WI38 (cell line): ENCODE measurements around the gene MLLT6.

ENCODE experiments used
- H3K4me3 ChIP-seq: 2 replicates; pipeline ENCODE4 v1.5.1; 2011; ENCODE audit warnings: low read depth, mild to moderate bottlenecking, control low read depth, low read length
- TF ChIP-seq, protein P1 (sequence below): IDR thresholded peaks from 2 replicates; pipeline ENCODE4 v1.5.1; 2012; ENCODE audit warnings: low read depth, mild to moderate bottlenecking, control low read depth, low read length

The MLLT6 gene

DNA sequence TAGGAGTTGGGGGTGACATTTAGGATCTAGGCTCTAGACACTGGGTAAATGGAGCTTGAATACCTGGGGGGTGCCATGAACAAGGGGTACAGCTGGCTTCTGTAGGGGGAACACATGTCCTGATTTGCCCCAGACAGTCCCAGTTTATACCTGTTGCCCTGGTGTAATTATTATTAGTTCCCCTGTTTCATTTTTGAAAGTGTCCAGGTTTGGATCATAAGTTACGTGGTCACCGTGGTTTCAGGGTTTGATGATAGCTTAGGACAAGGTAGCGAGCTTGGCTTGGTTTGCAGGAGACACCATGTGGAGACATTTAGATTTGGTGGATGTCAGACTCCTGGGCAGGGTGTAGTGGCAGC, 5.5 kb downstream of the MLLT6 start:
- no peak overlapping the region for H3K4me3 ChIP-seq
- TF ChIP-seq, protein P1, sequence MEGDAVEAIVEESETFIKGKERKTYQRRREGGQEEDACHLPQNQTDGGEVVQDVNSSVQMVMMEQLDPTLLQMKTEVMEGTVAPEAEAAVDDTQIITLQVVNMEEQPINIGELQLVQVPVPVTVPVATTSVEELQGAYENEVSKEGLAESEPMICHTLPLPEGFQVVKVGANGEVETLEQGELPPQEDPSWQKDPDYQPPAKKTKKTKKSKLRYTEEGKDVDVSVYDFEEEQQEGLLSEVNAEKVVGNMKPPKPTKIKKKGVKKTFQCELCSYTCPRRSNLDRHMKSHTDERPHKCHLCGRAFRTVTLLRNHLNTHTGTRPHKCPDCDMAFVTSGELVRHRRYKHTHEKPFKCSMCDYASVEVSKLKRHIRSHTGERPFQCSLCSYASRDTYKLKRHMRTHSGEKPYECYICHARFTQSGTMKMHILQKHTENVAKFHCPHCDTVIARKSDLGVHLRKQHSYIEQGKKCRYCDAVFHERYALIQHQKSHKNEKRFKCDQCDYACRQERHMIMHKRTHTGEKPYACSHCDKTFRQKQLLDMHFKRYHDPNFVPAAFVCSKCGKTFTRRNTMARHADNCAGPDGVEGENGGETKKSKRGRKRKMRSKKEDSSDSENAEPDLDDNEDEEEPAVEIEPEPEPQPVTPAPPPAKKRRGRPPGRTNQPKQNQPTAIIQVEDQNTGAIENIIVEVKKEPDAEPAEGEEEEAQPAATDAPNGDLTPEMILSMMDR, result no peak

DNA sequence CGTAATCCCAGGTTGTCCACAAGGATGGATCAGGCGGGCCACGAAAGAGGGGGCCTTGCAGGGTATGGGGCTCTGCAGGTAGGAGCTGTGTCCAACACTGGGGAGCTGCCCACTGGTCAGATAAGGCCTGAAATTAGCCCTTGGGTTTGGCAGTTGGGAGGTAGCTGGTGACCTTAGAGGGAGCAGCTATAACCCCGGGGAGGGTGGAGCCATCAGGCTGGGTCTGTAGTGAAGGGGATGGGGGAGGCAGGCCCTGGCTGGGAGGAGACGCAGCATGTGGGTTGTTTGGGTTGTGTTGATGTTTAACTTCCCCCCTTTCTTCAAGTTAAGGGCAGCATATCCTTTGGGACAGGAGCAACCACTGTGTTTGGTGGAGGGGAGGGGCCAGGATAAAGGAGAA, 5.9 kb downstream of the MLLT6 start:
- no peak overlapping the region for H3K4me3 ChIP-seq
- TF ChIP-seq, protein P1, result no peak

GRCh38 chr17:38711792-38712571, 6.9 kb downstream of the MLLT6 start:
- TF ChIP-seq, protein P1, result no peak

GRCh38 chr17:38712593-38712992, 7.5 kb downstream of the MLLT6 start:
- TF ChIP-seq, protein P1, result no peak
- no peak overlapping the region for H3K4me3 ChIP-seq

More at GRCh38 chr17:38711792-38712571, 6.9 kb downstream of the MLLT6 start:
- H3K4me3 ChIP-seq, result no peak overlapping the region

DNA sequence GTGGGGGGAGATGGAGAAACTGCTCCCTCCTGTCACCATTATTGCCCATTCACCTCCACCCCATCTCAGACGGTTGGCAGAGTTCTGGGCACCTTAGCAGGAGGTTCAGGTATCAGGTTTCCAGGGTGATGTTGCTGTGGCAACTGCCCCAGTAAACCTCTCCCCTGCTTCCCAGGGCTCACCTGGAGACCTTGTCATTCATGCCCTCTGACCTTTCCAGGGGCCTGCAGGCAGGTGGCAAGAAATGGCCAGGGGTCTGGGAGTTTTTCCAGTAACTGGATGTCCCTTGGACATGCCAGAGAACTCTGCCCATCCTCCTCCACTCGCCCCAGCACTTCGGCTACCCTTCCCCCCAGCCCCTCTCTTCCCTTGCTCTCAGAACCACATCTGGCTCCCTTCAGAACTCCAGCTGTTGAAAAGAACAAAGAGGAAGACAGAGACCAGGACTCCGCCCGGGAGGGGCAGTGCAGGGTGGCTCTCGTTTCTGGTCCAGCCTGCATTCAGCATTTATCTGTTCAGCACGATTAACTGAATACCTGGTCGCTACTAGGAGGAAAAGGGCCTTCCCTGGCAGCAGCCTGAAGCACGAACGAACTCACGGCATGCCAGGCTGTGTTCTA, 8.5 kb downstream of the MLLT6 start:
- H3K4me3 ChIP-seq, result no peak overlapping the region
- TF ChIP-seq, protein P1, result no peak

GRCh38 chr17:38715216-38715943, 10.3 kb downstream of the MLLT6 start:
- no peak overlapping the region for H3K4me3 ChIP-seq
- TF ChIP-seq, protein P1, result no peak
